H9 (cell line): Measurements from ENCODE around the gene KIF21B. TPM values are rescaled to one million over a fixed set of nuclear protein-coding genes. Genes with fewer than 3 reads are reported as not detected.

Experiments
- DNase-seq: peaks from one replicate; pipeline ENCODE4 v3.0.0-alpha.2; 2017
- H2AFZ ChIP-seq: one replicate; pipeline ENCODE4 v1.6.1; 2013; ENCODE audit warnings: mild to moderate bottlenecking, low read length, control low read depth, moderate library complexity
- H2AK5ac ChIP-seq: 2 replicates; pipeline ENCODE4 v1.6.1; 2013; ENCODE audit warnings: low read length, control low read depth, mixed read lengths; ENCODE audit not compliant: insufficient read length
- H2BK120ac ChIP-seq: one replicate; pipeline ENCODE4 v1.6.1; 2013; ENCODE audit warnings: low read depth, mild to moderate bottlenecking, low read length, control low read depth, inconsistent platforms; ENCODE audit not compliant: poor library complexity, severe bottlenecking
- H2BK12ac ChIP-seq: 2 replicates; pipeline ENCODE4 v1.6.1; 2013; ENCODE audit warnings: low read length, control low read depth, mixed read lengths, low read depth; ENCODE audit not compliant: insufficient read length
- H2BK15ac ChIP-seq: 2 replicates; pipeline ENCODE4 v1.6.1; 2013; ENCODE audit warnings: low read depth, low read length, control low read depth
- H2BK20ac ChIP-seq: one replicate; pipeline ENCODE4 v1.6.1; 2013; ENCODE audit warnings: low read depth, mild to moderate bottlenecking, low read length, control low read depth, inconsistent platforms; ENCODE audit not compliant: poor library complexity, severe bottlenecking
- H2BK5ac ChIP-seq: 2 replicates; pipeline ENCODE4 v1.6.1; 2013; ENCODE audit warnings: low read length, control low read depth, mixed read lengths; ENCODE audit not compliant: insufficient read length
- H3K14ac ChIP-seq: 2 replicates; pipeline ENCODE4 v1.6.1; 2013; ENCODE audit warnings: low read length, control low read depth; ENCODE audit not compliant: insufficient read depth
- H3K18ac ChIP-seq: 2 replicates; pipeline ENCODE4 v1.6.1; 2013; ENCODE audit warnings: low read depth, mild to moderate bottlenecking, mixed read lengths, low read length, control low read depth; ENCODE audit not compliant: insufficient read length
- H3K23ac ChIP-seq: 2 replicates; pipeline ENCODE4 v1.6.1; 2013; ENCODE audit warnings: low read length, control low read depth, mixed read lengths, low read depth; ENCODE audit not compliant: insufficient read length
- H3K23me2 ChIP-seq: 2 replicates; pipeline ENCODE4 v1.6.1; 2013; ENCODE audit warnings: low read depth, mild to moderate bottlenecking, mixed read lengths, low read length, control low read depth; ENCODE audit not compliant: insufficient read length, poor library complexity, severe bottlenecking
- H3K27ac ChIP-seq: 2 replicates; pipeline ENCODE4 v1.5.1; 2013; ENCODE audit warnings: low read length, control low read depth, mixed read lengths, low read depth; ENCODE audit not compliant: insufficient read length
- H3K27me3 ChIP-seq: 2 replicates; pipeline ENCODE4 v1.6.1; 2013; ENCODE audit warnings: low read length, control low read depth, inconsistent platforms; ENCODE audit not compliant: insufficient read depth
- H3K4ac ChIP-seq: 2 replicates; pipeline ENCODE4 v1.6.1; 2013; ENCODE audit warnings: low read depth, mild to moderate bottlenecking, control low read depth, inconsistent platforms, low read length, moderate library complexity
- H3K4me1 ChIP-seq: 2 replicates; pipeline ENCODE4 v1.6.1; 2013; ENCODE audit warnings: low read length, control low read depth, inconsistent platforms; ENCODE audit not compliant: insufficient read depth
- H3K4me2 ChIP-seq: 2 replicates; pipeline ENCODE4 v1.6.1; 2013; ENCODE audit warnings: low read length, control low read depth, mixed read lengths; ENCODE audit not compliant: insufficient read length, insufficient read depth
- H3K56ac ChIP-seq: 2 replicates; pipeline ENCODE4 v1.6.1; 2013; ENCODE audit warnings: low read depth, mild to moderate bottlenecking, mixed read lengths, low read length, control low read depth; ENCODE audit not compliant: insufficient read length
- H3K79me1 ChIP-seq: 2 replicates; pipeline ENCODE4 v1.6.1; 2013; ENCODE audit warnings: low read depth, mild to moderate bottlenecking, moderate library complexity, low read length, control low read depth, inconsistent platforms; ENCODE audit not compliant: insufficient read depth, poor library complexity, severe bottlenecking
- H3K79me2 ChIP-seq: 2 replicates; pipeline ENCODE4 v1.6.1; 2013; ENCODE audit warnings: low read length, control low read depth, inconsistent platforms; ENCODE audit not compliant: insufficient read depth
- H3K9ac ChIP-seq: 2 replicates; pipeline ENCODE4 v1.6.1; 2013; ENCODE audit warnings: low read length, control low read depth, mixed read lengths; ENCODE audit not compliant: insufficient read length; ENCODE audit errors: extremely low read depth
- H3K9me3 ChIP-seq: one replicate; pipeline ENCODE4 v1.6.1; 2013; ENCODE audit warnings: low read depth, low read length, inconsistent platforms; ENCODE audit not compliant: control insufficient read depth
- H3T11ph ChIP-seq: one replicate; pipeline ENCODE4 v1.6.1; 2013; ENCODE audit warnings: mild to moderate bottlenecking, low read length, control low read depth, inconsistent platforms
- H4K20me1 ChIP-seq: one replicate; pipeline ENCODE4 v1.6.1; 2013; ENCODE audit not compliant: control insufficient read depth, insufficient read length, insufficient read depth
- H4K5ac ChIP-seq: 2 replicates; pipeline ENCODE4 v1.6.1; 2013; ENCODE audit warnings: low read depth, mild to moderate bottlenecking, mixed read lengths, low read length, control low read depth; ENCODE audit not compliant: insufficient read length
- H4K8ac ChIP-seq: replicated peaks from 2 replicates; pipeline ENCODE4 v1.6.1; 2013; ENCODE audit warnings: low read length, control low read depth, mixed read lengths, low read depth; ENCODE audit not compliant: insufficient read length
- H4K91ac ChIP-seq: 2 replicates; pipeline ENCODE4 v1.6.1; 2013; ENCODE audit warnings: low read depth, mild to moderate bottlenecking, moderate library complexity, mixed read lengths, low read length, control low read depth; ENCODE audit not compliant: insufficient read length
- H3K27ac Mint-ChIP-seq, 3 experiments: 2 replicates in 2 of 3; 3 replicates in 1 of 3; pipeline ENCODE4 v1.8.0; 2020 to 2021; ENCODE audit warnings: mixed read lengths in 3 of 3, mild to moderate bottlenecking in 1 of 3, moderate library complexity in 1 of 3
- H3K27me3 Mint-ChIP-seq: 2 replicates; pipeline ENCODE4 v1.8.0; 2021; ENCODE audit warnings: low read depth, mild to moderate bottlenecking, moderate library complexity, mixed read lengths
- H3K36me3 Mint-ChIP-seq, 3 experiments: 2 replicates in 2 of 3; 3 replicates in 1 of 3; pipeline ENCODE4 v1.8.0; 2020 to 2021; ENCODE audit warnings: low read depth in 3 of 3, mixed read lengths in 3 of 3; ENCODE audit not compliant: insufficient read depth in 1 of 3
- H3K4me1 Mint-ChIP-seq, 2 experiments: 2 replicates each; pipeline ENCODE4 v1.8.0; 2020; ENCODE audit warnings: mixed read lengths in 2 of 2
- H3K4me3 Mint-ChIP-seq, 2 experiments: 2 replicates in 1 of 2; 3 replicates in 1 of 2; pipeline ENCODE4 v1.8.0; 2020 to 2021; ENCODE audit warnings: mild to moderate bottlenecking in 2 of 2, mixed read lengths in 2 of 2, moderate library complexity in 1 of 2
- H3K9me3 Mint-ChIP-seq, 2 experiments: 2 replicates in 1 of 2; 3 replicates in 1 of 2; pipeline ENCODE4 v1.8.0; 2020; ENCODE audit warnings: mild to moderate bottlenecking in 2 of 2, mixed read lengths in 2 of 2, moderate library complexity in 1 of 2
- WGBS: extraction: QIAGEN DNeasy Blood & Tissue Kit; methylation state at CpG from one replicate; pipeline ENCODE4 v1.1.7; 2013; ENCODE audit warnings: missing lambda C conversion rate, low lambda C conversion rate, mixed read lengths; ENCODE audit not compliant: insufficient read length; ENCODE audit errors: extremely low coverage; 5-methylcytosine and 5-hydroxymethylcytosine counted together
- total RNA-seq: library from RNA; stranded (reverse); gene quantifications from 2 replicates; pipeline ENCODE4 v1.2.1, GENCODE V29; 2021
- TF ChIP-seq, protein P1 (sequence below): fragments of 200-600 bp; sonication (generic); conservative IDR thresholded peaks from 3 replicates; pipeline ENCODE4 v1.8.0; 2021; ENCODE audit warnings: antibody characterized with exemption, mild to moderate bottlenecking

Gene KIF21B
- total RNA-seq, 1 experiment from 2014 or later, result 7.5 TPM

GRCh38 chr1:200971955-200972711 lies 51.4 kb downstream of the KIF21B start:
- H3K4me1 ChIP-seq, result no peaks in the 10 kb centered on the region
- H2BK120ac ChIP-seq, result no peak overlapping the region
- no peaks in the 10 kb centered on the region for H4K20me1 ChIP-seq
- no peak overlapping the region for H3K9ac ChIP-seq
- no peak overlapping the region for H3K56ac ChIP-seq
- no CpG with 5 or more reads among the region's 34 CpGs for WGBS
- H3K18ac ChIP-seq, result no peak overlapping the region
- H2BK20ac ChIP-seq, result no peak overlapping the region
- no peaks in the 10 kb centered on the region for H3K27me3 ChIP-seq
- H3K23ac ChIP-seq, result no peak overlapping the region
- H3K79me1 ChIP-seq, result no peaks in the 10 kb centered on the region
- Mint-ChIP-seq H3K4me1 (peaks cover 0 to 3% of the 10 kb centered on the region in 2 experiments; a peak in 1 of 4 replicates), H3K36me3 (peaks cover 3 to 21% (median 8%) of the 10 kb centered on the region in 3 experiments; a peak in 6 of 7 replicates), H3K27ac (no peak overlapping the region), H3K9me3 (no peaks in the 10 kb centered on the region; a peak in 1 of 5 replicates), H3K4me3 (no peak overlapping the region), H3K27me3 (no peaks in the 10 kb centered on the region; the same call in 1 of the 2 replicates)
- no peaks in the 10 kb centered on the region for H3K9me3 ChIP-seq
- no peak overlapping the region for H3K27ac ChIP-seq
- no peak overlapping the region for H2BK5ac ChIP-seq
- TF ChIP-seq, protein P1, sequence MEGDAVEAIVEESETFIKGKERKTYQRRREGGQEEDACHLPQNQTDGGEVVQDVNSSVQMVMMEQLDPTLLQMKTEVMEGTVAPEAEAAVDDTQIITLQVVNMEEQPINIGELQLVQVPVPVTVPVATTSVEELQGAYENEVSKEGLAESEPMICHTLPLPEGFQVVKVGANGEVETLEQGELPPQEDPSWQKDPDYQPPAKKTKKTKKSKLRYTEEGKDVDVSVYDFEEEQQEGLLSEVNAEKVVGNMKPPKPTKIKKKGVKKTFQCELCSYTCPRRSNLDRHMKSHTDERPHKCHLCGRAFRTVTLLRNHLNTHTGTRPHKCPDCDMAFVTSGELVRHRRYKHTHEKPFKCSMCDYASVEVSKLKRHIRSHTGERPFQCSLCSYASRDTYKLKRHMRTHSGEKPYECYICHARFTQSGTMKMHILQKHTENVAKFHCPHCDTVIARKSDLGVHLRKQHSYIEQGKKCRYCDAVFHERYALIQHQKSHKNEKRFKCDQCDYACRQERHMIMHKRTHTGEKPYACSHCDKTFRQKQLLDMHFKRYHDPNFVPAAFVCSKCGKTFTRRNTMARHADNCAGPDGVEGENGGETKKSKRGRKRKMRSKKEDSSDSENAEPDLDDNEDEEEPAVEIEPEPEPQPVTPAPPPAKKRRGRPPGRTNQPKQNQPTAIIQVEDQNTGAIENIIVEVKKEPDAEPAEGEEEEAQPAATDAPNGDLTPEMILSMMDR, result peak; percentile 98
- H3K23me2 ChIP-seq, result no peaks in the 10 kb centered on the region
- H2BK12ac ChIP-seq, result no peak overlapping the region
- H2BK15ac ChIP-seq, result no peak overlapping the region
- H4K8ac ChIP-seq, result no peak overlapping the region
- no peak overlapping the region for H4K5ac ChIP-seq
- H4K91ac ChIP-seq, result no peak overlapping the region
- H3K79me2 ChIP-seq, result no peaks in the 10 kb centered on the region
- H3K14ac ChIP-seq, result no peak overlapping the region; the same call in 1 of the 2 replicates
- no peak overlapping the region for H3K4ac ChIP-seq
- peak; percentile 70 for DNase-seq
- H3T11ph ChIP-seq, result no peak overlapping the region
- no peak overlapping the region for H2AK5ac ChIP-seq
- H3K4me2 ChIP-seq, result no peak overlapping the region
- no peak overlapping the region for H2AFZ ChIP-seq
